HG03432 (cell line): ENCODE data around the gene ACTL10.
A peak's percentile ranks its signal among the peaks of the same experiment; 100 is the strongest.

Experiments
- ATAC-seq: cut with Tn5 transposase; IDR thresholded peaks from one replicate; pipeline ENCODE4 v1.9.1; 2021; ENCODE audit warnings: mild to moderate bottlenecking, moderate library complexity; ENCODE audit not compliant: unreplicated experiment

Gene ACTL10

DNA sequence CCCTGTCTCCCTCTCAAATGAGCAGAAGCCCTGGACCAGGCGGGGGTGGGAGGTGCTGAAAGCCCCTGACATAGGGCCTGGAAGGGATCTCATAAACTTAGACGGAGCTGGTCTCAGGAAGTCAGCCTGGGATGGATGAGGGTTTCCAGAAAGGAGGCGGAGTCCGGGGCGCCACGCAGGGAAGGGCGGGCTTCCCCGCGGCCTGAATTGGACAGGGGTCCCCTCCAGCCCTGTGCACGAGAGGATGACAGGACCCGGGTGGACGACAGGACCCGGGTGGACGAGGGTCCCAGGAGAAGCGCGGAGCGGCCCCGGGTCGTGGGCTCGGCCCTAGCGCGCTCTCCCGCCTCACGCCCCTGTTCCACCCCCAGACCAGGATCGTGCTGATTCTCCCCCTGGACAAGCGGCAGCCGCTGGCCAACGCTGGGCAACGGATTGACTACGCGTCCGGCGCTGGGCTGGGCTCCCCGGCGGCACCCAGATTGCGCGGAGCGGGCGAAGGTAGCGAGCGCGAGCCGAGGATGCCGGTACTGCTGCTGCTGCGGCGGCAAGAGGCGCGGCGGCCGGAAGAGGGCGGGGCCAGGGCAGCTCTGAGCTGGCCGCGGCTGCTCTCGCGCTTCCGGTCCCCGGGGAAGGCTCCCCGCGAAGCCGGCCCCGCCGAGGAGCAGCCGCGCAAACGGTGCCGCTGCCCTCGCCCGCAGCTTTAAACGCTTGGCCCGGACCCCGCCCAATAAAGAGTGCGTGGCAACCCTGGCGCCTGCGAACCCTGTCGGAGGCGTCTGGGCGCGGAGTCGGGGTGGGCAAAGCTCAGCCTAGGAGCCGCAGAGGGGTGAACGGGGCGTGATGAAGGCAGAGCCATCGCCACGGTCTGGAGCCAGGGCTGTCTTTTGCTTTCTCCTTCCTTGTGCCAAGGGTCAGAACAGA is 3.3 kb upstream of the ACTL10 start:
- peak; percentile 48 for ATAC-seq

DNA sequence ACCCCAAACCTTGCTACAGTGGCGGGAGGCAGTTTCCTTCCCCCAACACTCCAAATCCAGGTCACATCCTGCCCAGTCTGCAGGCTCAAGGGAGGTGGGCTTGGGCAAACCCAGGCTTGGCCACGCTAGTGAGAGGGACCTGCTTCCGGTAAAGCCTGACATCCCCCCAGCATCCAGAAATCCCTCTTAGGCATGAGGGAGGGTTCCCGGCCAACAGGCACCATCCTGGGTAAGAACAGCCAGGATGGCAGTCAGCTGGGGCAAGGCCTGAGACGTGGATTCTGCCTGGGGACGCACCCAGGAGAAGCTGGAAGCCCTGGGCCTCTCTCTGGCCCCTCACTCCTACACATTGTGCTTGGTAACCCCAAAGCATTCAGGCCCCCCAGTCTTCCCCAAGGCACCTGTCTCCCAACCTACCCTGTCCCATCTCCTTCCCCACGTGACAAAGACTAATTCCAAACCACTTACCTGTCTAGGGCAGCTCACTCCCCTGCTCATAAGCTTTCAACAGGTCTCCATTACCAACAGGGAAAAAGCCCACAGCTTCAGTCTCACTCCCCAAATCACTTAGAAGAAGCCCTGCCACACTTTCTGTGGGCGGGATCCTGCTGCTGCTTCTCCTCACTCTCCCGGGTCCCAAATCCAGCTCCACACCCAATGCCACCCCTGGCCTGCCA is 2.5 kb upstream of the ACTL10 start:
- no peak for ATAC-seq

DNA sequence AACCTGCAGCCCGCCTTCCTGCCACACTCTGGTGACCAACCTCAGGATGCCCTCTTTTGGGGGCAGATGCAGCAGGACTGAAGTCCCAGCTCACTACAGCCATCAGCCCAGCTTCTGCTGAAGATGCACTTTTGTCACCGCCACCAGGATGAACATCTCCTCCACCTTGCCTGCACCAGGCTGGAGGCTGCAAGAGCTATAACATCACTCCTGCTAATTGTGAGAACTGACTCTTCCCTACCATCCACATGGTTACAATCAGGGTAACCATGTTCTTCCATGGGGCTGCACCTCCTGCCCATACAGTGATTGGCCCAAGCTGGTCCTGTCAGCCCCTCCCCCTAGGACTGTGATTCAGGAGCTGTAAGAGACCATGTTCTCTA is 2.0 kb upstream of the ACTL10 start:
- ATAC-seq: no peak

DNA sequence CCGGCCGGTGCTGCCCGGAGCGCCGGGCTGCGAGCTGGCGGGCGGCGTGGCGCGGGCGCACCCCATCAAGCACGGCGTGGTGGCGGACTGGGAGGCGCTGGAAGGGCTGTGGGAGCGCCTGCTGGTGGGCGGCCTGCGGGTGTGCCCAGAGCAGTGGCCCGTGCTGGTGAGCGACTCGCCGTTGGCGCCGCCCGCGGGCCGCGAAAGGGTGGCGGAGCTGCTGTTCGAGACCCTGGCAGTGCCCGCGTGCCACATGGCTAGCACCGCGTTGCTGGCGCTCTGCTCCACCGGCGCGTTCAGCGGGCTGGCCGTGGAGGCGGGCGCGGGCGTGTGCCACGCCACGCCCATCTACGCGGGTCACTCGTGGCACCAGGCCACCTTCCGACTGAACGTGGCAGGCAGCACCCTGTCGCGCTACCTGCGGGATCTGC is 517 bp downstream of the ACTL10 start:
- peak; percentile 15 for ATAC-seq

DNA sequence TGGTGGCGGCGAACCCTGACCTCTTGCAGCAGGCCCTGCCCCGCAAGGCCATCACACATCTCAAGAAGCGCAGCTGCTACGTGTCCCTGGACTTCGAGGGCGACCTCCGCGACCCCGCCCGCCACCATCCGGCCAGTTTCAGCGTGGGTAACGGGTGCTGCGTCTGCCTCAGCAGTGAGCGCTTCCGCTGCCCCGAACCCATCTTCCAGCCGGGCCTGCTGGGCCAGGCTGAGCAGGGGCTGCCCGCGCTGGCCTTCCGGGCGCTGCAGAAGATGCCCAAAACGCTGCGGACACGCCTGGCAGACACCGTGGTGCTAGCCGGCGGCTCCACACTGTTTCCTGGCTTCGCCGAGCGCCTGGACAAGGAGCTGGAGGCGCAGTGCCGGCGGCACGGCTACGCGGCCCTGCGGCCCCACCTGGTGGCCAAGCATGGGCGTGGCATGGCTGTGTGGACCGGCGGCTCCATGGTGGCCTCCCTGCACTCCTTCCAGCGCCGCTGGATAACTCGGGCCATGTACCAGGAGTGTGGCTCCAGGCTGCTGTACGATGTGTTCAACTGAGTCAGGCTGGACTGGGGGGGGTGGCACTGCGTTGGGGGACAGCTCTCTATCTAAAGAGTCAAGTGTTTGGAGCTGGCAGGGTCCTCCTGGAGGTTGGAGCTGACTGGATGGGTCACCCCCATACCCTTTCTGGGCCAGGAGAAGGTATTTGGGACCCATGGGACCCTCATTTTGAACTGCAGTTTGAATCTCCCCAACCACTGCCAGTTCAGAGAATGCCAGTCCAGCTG is 1.1 kb downstream of the ACTL10 start:
- peak; percentile 46 for ATAC-seq

DNA sequence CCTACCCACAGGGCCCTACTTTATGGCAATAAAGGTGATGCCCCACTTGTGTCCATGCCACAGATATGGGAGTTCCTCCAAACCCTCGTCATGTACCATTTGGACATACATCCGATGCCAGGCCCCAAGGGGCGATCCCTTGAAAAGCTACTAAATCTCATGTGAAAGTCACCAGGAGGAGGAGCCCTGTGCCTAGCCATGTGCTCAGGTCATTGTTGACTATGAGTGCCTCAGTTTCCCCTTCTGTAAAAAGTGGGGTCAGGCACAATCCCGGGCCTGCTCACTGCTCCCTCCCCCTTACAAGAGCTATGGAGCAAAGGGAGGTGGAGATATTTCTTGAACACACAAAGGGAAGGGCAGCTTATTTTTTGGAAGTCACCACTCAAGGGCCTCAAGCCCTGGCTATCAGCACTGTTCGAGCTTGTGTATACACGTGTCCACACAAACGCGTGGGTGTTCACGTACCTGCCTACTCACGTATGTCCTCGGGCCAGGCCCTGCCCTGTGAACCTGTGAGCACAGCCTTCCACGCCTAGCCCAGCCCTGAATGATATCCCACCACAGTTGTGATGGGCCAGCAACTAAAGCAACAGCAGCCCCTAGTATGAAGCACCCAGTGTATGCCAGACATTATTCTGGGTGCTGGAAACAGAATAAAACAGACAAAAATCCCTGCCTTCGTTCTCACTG is 1.9 kb downstream of the ACTL10 start:
- ATAC-seq: no peak

DNA sequence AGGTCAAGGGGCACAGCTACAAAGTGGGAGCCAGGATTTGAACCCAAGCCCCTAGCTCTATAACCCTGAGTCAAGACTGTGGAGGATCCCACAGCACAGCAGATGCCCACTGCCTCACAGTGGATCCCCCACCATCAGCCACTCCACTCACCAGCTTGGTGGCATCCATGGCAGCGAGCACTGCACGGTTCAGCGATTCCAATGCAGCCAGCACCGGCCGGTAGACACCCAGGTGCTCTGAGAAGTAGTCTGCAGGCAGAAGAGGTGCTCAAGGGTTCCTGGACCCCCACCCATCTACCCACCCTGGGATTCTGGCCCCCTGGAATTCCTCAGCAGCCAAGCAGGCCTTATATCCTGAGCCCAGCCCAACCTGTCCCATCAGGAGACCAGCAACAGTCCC is 2.5 kb downstream of the ACTL10 start:
- no peak for ATAC-seq

DNA sequence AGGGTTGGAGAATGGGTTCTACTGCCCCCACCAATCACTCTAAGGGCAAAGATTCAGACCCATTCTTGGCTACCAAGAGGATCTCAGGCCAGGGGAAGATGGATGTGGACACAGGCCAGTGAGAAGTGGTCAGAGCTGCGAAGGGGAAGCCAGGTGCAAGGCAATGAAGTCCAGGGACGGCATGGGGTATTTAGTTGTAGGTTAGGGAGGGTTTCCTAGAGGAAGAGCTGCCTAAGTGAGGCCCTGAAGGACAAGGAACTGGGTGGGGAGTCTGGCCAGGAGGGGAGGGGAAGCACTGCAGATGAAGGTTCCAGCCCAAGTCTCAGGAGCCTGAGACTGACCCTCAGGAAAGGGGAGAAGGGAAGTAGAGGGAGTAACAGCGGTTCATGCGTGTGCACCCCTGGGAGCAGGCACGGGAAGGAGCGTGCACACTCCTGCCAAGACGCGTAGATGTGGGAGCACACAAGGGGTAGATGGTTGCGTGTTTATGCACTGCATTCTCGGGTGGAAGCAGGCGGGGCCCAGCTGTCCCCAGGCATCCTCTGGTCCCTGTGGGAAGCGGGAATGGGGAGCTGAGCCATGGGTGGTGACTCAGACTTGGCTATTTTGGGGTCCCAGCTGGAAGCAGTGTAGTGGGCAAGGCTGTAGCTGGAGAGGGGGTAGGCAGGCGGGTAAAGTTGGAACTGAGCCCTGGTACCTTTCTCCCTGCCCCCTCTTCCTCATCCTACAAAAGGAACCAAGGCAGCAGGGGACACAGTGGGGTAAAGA is 3.3 kb downstream of the ACTL10 start:
- ATAC-seq: no peak

DNA sequence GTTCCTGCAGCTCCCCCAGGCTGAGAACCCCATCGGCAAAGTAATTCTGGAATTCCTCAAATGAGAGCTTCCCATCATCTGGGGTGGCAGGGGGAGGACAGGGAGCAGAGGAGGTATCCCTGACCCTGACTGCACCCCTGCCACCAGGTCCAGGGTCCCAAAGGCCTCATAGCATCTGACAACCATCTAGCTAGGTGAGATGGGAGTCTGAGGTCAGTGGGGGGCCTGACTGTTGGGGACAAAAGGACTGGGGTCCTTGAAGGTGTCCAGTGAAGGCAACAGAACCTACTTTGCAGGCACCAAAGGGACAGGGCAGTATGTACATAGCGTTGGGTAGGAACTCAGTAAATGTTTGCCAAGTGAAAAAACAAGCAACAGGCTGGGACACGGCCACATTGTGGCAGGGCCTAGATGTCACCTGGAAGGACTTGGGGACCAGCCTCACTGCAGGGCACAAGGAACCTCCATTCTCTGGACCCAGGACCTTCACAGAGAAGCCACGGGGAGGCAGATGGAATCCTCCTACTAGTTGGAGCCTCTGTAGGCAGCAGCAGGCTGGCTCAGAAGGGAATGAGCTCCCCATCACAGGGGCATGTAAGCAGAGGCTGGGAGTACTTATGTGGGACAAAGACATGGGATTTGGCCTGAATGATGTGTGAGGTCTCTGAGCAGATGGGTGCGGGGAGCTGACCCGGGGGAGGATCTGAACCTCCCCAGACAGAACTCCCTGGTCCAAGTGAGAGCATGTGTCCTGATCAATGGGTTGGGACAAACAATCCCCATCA is 4.2 kb downstream of the ACTL10 start:
- no peak for ATAC-seq

DNA sequence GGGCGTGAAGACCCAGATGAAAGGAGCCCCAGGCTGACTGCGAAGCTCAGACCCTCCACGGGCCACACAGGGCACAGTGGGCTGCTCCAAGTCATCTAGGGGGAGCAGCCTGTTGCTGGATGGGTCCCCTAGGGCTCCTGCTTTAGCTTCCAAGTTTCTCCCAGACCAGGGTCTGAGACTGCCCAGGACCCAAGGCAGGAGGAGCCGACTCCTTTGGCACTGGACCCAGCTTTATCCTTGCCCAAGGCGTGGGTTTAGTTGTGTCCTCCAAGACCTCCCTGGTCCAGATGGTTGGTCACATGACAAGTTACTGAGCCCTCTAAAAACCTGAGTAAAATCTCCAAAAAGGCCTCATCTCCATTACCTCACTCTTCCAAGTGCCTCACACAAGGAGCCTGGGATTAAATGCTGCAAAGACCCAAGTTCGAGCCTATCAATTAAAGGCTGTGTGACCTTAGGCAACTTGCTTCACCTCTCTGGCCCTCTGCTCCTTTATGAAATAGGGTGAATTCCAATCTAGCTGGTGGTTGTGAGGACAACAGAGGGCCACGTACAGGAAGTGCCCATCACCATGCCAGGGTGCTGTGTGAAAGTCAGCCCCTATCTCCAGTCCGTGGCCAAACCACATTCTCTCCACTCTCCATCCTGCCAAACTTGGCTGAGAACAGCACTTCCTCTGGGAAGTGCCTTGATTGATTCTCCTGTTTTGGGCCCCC is 5.0 kb downstream of the ACTL10 start:
- ATAC-seq: no peak

DNA sequence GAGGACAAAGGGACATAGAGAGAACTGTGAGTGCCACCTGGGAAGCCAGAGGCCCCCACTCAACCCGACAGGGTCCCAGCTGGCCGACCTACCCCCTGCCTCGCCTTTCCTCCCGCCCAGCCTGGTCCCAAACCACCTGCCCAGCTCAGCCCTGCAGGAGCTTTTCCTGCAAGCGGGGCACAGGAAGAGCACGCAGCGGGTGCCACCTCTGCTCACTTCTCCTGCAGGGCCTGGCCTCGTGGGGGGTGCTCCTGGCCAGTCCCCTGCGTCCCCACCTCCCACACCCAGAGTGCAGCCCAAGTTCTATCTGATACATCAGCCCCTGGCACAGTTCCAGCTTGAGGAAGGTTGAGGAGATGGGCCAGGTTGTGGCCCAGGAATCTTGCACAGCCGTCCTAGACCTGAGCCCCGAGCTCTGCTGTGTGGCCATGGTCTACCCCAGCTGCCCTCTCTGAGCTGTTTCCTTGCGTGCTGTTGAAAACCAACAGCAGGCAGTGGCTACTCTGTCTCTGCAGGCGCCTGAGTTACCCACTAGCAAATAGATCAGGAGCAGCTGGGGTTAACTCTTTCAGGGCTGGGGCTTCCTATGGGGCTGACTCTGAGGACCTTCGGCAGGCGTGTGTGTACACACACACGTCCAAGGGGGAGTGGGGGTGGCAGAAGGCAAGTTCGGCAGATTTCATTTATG is 5.8 kb downstream of the ACTL10 start:
- no peak for ATAC-seq

DNA sequence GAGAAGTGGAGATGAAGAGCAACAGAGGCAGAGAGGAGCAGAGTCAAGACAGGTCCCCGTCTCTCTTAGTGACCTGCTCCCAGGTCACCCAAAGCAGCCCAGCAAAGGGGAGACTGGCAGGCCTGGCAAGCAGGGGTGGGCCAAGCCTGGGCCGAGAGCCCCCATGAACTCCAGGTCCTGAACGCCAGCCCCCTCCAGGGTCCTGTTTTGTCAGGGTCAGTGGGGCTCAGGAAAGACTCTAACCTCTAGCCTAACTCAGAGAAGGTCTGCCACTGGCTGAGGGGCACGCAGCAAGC is 6.3 kb downstream of the ACTL10 start:
- no peak for ATAC-seq

DNA sequence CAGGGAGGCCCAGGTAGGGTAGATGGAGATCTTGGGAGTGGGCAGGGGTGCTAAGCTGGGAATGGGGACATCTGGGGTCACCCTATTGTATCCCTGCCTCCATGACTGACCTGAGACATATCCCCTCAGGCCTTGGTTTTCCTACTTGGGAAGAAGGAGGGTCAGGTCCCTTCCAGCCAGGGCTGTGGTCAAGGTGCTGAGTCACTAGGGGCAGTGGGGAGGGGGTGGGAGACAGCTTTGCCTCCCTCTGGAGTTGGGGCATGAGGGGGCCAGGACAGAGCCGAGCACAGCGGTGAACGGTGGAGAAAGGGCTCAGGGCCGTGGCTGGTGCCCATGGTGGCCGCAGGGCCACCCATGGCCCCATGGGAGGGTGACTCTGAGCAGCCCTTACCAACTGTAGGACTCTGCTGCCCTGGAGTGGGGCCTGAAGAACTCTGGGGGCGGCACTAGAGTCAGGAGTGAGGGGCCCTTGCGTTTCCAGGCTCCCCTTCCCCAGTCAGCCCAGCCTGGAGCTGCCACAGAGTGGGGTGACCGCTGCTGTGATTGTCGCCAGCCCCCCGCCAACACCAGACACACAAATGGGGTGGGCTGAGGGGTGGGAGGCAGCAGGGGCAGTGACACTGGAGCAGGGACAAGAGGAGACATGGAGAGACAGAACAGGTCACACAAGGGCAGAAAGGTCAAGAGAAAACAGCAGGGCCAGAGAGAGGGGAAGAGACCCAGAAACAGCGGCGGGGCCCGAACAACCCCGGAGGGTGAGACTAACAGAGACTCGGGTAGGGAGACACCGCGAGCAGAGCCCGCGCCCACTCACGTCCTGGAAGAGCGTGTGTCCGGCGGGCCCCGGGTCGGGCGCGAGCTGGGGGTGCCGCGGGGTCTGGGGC is 6.9 kb downstream of the ACTL10 start:
- no peak for ATAC-seq

DNA sequence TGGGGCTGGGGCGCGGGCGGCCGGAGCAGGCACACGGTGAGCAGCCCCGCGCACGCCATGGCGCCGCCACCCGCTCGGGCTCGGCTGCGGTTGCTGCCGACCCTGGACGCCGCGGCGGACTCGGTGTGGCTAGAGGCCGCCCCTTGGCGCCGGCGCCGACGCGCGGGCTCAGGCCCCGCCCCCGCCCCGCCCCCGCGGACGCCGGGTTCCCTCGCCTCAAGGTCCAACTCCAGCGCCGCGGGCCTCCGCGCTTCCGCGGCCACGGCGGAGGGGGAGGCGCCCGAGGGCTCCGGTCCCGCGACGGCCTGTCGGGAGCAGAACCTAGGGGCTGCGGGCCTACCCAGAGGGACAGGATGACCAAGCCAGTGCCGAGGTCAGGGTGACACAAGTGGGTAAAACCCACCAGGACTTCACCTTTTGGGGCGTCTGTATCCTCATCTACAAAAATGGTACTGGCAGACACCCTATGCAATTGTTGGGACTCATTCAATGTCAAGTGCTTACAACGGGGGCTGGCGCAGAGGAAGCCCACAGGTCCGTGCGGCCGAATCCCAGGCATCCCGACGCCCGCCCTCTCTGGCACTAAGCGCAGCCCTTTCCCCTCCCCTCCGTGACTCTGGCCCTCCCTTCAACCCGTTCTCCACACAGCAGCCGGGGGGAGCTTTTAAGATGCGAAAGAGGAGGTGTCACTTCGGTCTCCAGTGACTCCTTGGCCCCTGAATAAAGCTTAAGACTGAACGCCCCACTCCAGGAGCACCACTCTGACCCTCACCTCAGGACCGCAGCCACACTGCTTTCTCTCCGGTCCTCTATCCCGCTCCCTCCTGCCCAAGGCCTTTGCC is 7.8 kb downstream of the ACTL10 start, which contains the start of gene NECAB3:
Gene NECAB3, minus strand, starts transcription at position 135 of the 842 bp plus-strand sequence. Its CDS starts 76 bp downstream, at position 59.
- ATAC-seq: peak; percentile 65

DNA sequence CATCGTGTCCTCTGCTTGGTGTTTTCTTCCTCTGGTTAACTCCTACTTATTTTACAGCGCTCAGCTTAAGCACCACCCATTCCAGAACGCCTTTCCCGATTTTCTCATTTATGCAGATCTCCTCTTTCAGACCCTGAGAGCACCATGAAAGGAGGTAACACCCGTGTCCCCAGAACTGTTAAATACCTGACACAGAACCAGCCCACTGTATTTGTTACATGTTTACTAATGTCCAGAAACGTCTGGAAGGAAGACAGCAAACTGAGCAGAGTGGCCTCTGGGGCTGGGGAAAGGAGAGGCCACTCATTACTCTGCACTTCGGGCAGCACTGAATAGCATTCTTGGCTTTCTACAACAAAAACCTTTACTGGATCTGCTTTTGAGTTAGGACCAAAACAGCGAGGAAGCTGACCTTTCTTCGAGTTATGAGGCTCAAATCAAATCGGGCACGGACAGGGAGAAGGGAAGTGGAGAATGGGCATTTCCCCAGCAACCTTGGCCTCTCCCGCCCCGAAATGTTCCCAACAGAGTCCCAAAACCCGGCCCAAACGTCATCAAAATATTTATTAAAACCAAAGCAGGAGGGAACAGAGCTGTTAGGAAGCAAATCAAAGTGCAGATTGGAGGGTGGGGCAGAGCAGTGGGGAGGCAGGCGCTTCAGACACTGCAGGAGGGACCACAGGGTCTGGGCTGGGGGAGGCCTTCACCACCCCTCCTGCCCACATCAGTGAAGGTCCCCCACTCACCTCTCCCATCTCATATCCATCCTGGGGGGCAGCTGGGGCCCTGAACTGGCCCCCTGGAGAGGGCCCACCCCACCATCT is 8.6 kb downstream of the ACTL10 start:
- ATAC-seq: no peak
